GM19240 (cell line): ENCODE measurements around the gene DNAAF1.
"Not testable (repeated sequence)": the region's sequence is repeated elsewhere in the genome, so short reads cannot be mapped to it uniquely, and the experiment has no call there.

Experiments
- DNase-seq: peaks from one replicate; pipeline ENCODE4 v3.0.0; 2011; ENCODE audit warnings: low spot score; ENCODE audit not compliant: insufficient read length

The DNAAF1 gene

GRCh38 chr16:84207879-84208278 is 62.8 kb downstream of the DNAAF1 start:
- DNase-seq = no peak

- DNase-seq = no peak
These were observed 64.9 kb downstream of the DNAAF1 start for GRCh38 chr16:84209989-84210388.

GRCh38 chr16:84212154-84212553 is 67.0 kb downstream of the DNAAF1 start:
- DNase-seq = no peak

GRCh38 chr16:84212631-84213030 is 67.5 kb downstream of the DNAAF1 start:
- DNase-seq = no peak

- no peak for DNase-seq
These were observed 69.5 kb downstream of the DNAAF1 start for GRCh38 chr16:84214451-84215066.

- DNase-seq = no peak
These were observed 70.4 kb downstream of the DNAAF1 start for GRCh38 chr16:84215531-84215930.

GRCh38 chr16:84216144-84216543 is 71.0 kb downstream of the DNAAF1 start:
- not testable (repeated sequence) for DNase-seq

GRCh38 chr16:84218176-84218823 is 73.2 kb downstream of the DNAAF1 start:
- no peak for DNase-seq

- DNase-seq = no peak
These were observed 73.8 kb downstream of the DNAAF1 start for GRCh38 chr16:84218956-84219355.

- no peak for DNase-seq
These were observed 75.7 kb downstream of the DNAAF1 start for GRCh38 chr16:84220851-84221250.

GRCh38 chr16:84223456-84223855 is 78.3 kb downstream of the DNAAF1 start:
- no peak for DNase-seq

- no peak for DNase-seq
These were observed 79.4 kb downstream of the DNAAF1 start for GRCh38 chr16:84224554-84224953.

- no peak for DNase-seq
These were observed 80.0 kb downstream of the DNAAF1 start for GRCh38 chr16:84225126-84225525.

- no peak for DNase-seq
These were observed 80.5 kb downstream of the DNAAF1 start for GRCh38 chr16:84225571-84225970.

GRCh38 chr16:84226026-84226425 is 80.9 kb downstream of the DNAAF1 start:
- no peak for DNase-seq
